OCI-LY3 (cell line): ENCODE results near the gene PHACTR2.

Source experiments
- CTCF ChIP-seq: fragments of 200-600, 300-600 bp; sonication (generic); IDR thresholded peaks from 2 replicates; pipeline ENCODE4 v1.5.1; 2014; ENCODE audit warnings: antibody characterized with exemption, low read length, low read depth
- EZH2phosphoT487 ChIP-seq: fragments of 200-600 bp; shearing (Covaris generic); IDR thresholded peaks from 2 replicates; pipeline ENCODE4 v1.6.1; 2018; ENCODE audit warnings: antibody characterized with exemption, mixed run types, low read depth

GRCh38 chr6:143698759-143699429 is 21.1 kb downstream of the PHACTR2 start:
- no peak for TF ChIP-seq CTCF
- TF ChIP-seq EZH2phosphoT487 = no peak
